Measurements from ENCODE around the gene GTF2B.
"Not testable (repeated sequence)": the region's sequence is repeated elsewhere in the genome, so short reads cannot be mapped to it uniquely, and the experiment has no call there.

The GTF2B gene

GRCh38 chr1:88891318-88891950 is at the start of gene GTF2B:
Gene GTF2B, minus strand, starts transcription at chr1:88891567. Its CDS starts 68 bp downstream, at chr1:88891499.
- ATAC-seq (peak; percentile 88), DNase-seq (peak; percentile 94 to 96)
- Mint-ChIP-seq H3K27me3 (no peaks in the 10 kb centered on the region), H3K27ac (peak within 1 kb of the TSS; percentile 95 to 97), H3K4me3 (peak within 1 kb of the TSS; percentile 88 to 97), H3K9me3 (peaks cover 7% of the 10 kb centered on the region in 2 donors), H3K4me1 (peaks cover 39% of the 10 kb centered on the region)

- not testable (repeated sequence) for H3K27me3 Mint-ChIP-seq, H3K4me3 Mint-ChIP-seq, H3K9me3 Mint-ChIP-seq, ATAC-seq, H3K27ac Mint-ChIP-seq, DNase-seq, H3K4me1 Mint-ChIP-seq
Measured at GRCh38 chr1:88938528-88938927, 47.2 kb upstream of the GTF2B start.

GRCh38 chr1:88936760-88937342 is 45.5 kb upstream of the GTF2B start:
- Mint-ChIP-seq H3K4me3 (no peak overlapping the region), H3K27ac (no peak overlapping the region), H3K4me1 (no peaks in the 10 kb centered on the region), H3K27me3 (no peaks in the 10 kb centered on the region), H3K9me3 (peaks cover 0 to 5% of the 10 kb centered on the region in 2 donors)
- ATAC-seq (peak; percentile 59), DNase-seq (no peak)

GRCh38 chr1:88936223-88936523 is 44.8 kb upstream of the GTF2B start:
- Mint-ChIP-seq H3K4me3 (no peak overlapping the region), H3K27ac (no peak overlapping the region), H3K4me1 (no peaks in the 10 kb centered on the region), H3K27me3 (no peaks in the 10 kb centered on the region), H3K9me3 (peaks cover 0 to 5% of the 10 kb centered on the region in 2 donors)
- DNase-seq (no peak), ATAC-seq (no peak)

- Mint-ChIP-seq H3K27ac (peak overlapping the region in 1 of 2 donors; percentile 9), H3K9me3 (peaks cover 0 to 5% of the 10 kb centered on the region in 2 donors), H3K4me1 (no peaks in the 10 kb centered on the region), H3K4me3 (no peak overlapping the region), H3K27me3 (no peaks in the 10 kb centered on the region)
- ATAC-seq (no peak), DNase-seq (no peak)
Measured at GRCh38 chr1:88935522-88936222, 44.3 kb upstream of the GTF2B start.

- not testable (repeated sequence) for H3K4me1 Mint-ChIP-seq, DNase-seq, ATAC-seq
Measured at GRCh38 chr1:88930176-88930575, 38.8 kb upstream of the GTF2B start.

GRCh38 chr1:88923224-88923623 is 31.9 kb upstream of the GTF2B start:
- peaks cover 0 to 33% of the 10 kb centered on the region in 2 donors for H3K9me3 Mint-ChIP-seq

More at GRCh38 chr1:88930176-88930575, 38.8 kb upstream of the GTF2B start:
- not testable (repeated sequence) for H3K4me3 Mint-ChIP-seq, H3K9me3 Mint-ChIP-seq, H3K27ac Mint-ChIP-seq, H3K27me3 Mint-ChIP-seq

GRCh38 chr1:88922214-88922613 is 30.8 kb upstream of the GTF2B start:
- no peaks in the 10 kb centered on the region for H3K27me3 Mint-ChIP-seq
- H3K27ac Mint-ChIP-seq = no peak overlapping the region
- ATAC-seq (no peak), DNase-seq (no peak)
- H3K4me3 Mint-ChIP-seq = no peak overlapping the region
- peaks cover 3% of the 10 kb centered on the region for H3K4me1 Mint-ChIP-seq
- H3K9me3 Mint-ChIP-seq = peaks cover 7 to 43% of the 10 kb centered on the region in 2 donors

More at GRCh38 chr1:88923224-88923623, 31.9 kb upstream of the GTF2B start:
- Mint-ChIP-seq H3K27me3 (no peaks in the 10 kb centered on the region), H3K27ac (no peak overlapping the region), H3K4me1 (no peaks in the 10 kb centered on the region), H3K4me3 (no peak overlapping the region)
- DNase-seq (no peak), ATAC-seq (no peak)

GRCh38 chr1:88920845-88921244 is 29.5 kb upstream of the GTF2B start:
- ATAC-seq (no peak), DNase-seq (no peak)
- H3K4me3 Mint-ChIP-seq = no peak overlapping the region
- H3K27ac Mint-ChIP-seq = no peak overlapping the region
- peaks cover 20 to 56% of the 10 kb centered on the region in 2 donors for H3K9me3 Mint-ChIP-seq
- H3K4me1 Mint-ChIP-seq = peaks cover 16% of the 10 kb centered on the region
- H3K27me3 Mint-ChIP-seq = no peaks in the 10 kb centered on the region

- ATAC-seq (no peak), DNase-seq (no peak)
- peaks cover 16% of the 10 kb centered on the region for H3K4me1 Mint-ChIP-seq
- H3K27me3 Mint-ChIP-seq = no peaks in the 10 kb centered on the region
- no peak overlapping the region for H3K27ac Mint-ChIP-seq
- H3K9me3 Mint-ChIP-seq = peaks cover 29 to 51% of the 10 kb centered on the region in 2 donors
- H3K4me3 Mint-ChIP-seq = peak overlapping the region in 1 of 2 donors; percentile 40
Measured at GRCh38 chr1:88917321-88918025, 26.1 kb upstream of the GTF2B start.

- H3K9me3 Mint-ChIP-seq = peaks cover 29 to 51% of the 10 kb centered on the region in 2 donors
Measured at GRCh38 chr1:88916883-88917282, 25.5 kb upstream of the GTF2B start.

GRCh38 chr1:88911800-88912199 is 20.4 kb upstream of the GTF2B start:
- H3K9me3 Mint-ChIP-seq = peaks cover 18 to 20% of the 10 kb centered on the region in 2 donors
- not testable (repeated sequence) for H3K27me3 Mint-ChIP-seq, H3K27ac Mint-ChIP-seq, DNase-seq, ATAC-seq, H3K4me3 Mint-ChIP-seq, H3K4me1 Mint-ChIP-seq

More at GRCh38 chr1:88916883-88917282, 25.5 kb upstream of the GTF2B start:
- DNase-seq = no peak
- H3K27me3 Mint-ChIP-seq = no peaks in the 10 kb centered on the region
- ATAC-seq = no peak
- H3K4me3 Mint-ChIP-seq = peak overlapping the region in 1 of 2 donors; percentile 40
- H3K27ac Mint-ChIP-seq = no peak overlapping the region
- H3K4me1 Mint-ChIP-seq = peaks cover 16% of the 10 kb centered on the region

GRCh38 chr1:88911161-88911560 is 19.8 kb upstream of the GTF2B start:
- H3K4me1 Mint-ChIP-seq = peaks cover 2% of the 10 kb centered on the region
- no peak for ATAC-seq
- H3K27ac Mint-ChIP-seq = no peak overlapping the region
- peaks cover 11 to 13% of the 10 kb centered on the region in 2 donors for H3K9me3 Mint-ChIP-seq
- no peak overlapping the region for H3K4me3 Mint-ChIP-seq
- no peaks in the 10 kb centered on the region for H3K27me3 Mint-ChIP-seq
- no peak for DNase-seq

GRCh38 chr1:88910401-88910800 is 19.0 kb upstream of the GTF2B start:
- no peak for DNase-seq
- no peak overlapping the region for H3K27ac Mint-ChIP-seq
- no peak for ATAC-seq

GRCh38 chr1:88900883-88901282 is 9.5 kb upstream of the GTF2B start:
- no peak overlapping the region for H3K4me3 Mint-ChIP-seq
- no peaks in the 10 kb centered on the region for H3K27me3 Mint-ChIP-seq
- DNase-seq (no peak), ATAC-seq (no peak)
- H3K9me3 Mint-ChIP-seq = no peaks in the 10 kb centered on the region
- no peaks in the 10 kb centered on the region for H3K4me1 Mint-ChIP-seq
- H3K27ac Mint-ChIP-seq = no peak overlapping the region

More at GRCh38 chr1:88910401-88910800, 19.0 kb upstream of the GTF2B start:
- peaks cover 4 to 6% of the 10 kb centered on the region in 2 donors for H3K9me3 Mint-ChIP-seq
- H3K4me1 Mint-ChIP-seq = no peaks in the 10 kb centered on the region
- no peak overlapping the region for H3K4me3 Mint-ChIP-seq
- no peaks in the 10 kb centered on the region for H3K27me3 Mint-ChIP-seq
